Kidney capillary endothelial cell (primary cell): ENCODE data around the gene RNF13.
A peak's percentile ranks its signal among the peaks of the same experiment; 100 is the strongest.

Experiments
- DNase-seq: peaks from one replicate; pipeline ENCODE4 v3.0.0-alpha.2; 2018; ENCODE audit warnings: low spot score

RNF13 gene, protein sequence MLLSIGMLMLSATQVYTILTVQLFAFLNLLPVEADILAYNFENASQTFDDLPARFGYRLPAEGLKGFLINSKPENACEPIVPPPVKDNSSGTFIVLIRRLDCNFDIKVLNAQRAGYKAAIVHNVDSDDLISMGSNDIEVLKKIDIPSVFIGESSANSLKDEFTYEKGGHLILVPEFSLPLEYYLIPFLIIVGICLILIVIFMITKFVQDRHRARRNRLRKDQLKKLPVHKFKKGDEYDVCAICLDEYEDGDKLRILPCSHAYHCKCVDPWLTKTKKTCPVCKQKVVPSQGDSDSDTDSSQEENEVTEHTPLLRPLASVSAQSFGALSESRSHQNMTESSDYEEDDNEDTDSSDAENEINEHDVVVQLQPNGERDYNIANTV

DNA sequence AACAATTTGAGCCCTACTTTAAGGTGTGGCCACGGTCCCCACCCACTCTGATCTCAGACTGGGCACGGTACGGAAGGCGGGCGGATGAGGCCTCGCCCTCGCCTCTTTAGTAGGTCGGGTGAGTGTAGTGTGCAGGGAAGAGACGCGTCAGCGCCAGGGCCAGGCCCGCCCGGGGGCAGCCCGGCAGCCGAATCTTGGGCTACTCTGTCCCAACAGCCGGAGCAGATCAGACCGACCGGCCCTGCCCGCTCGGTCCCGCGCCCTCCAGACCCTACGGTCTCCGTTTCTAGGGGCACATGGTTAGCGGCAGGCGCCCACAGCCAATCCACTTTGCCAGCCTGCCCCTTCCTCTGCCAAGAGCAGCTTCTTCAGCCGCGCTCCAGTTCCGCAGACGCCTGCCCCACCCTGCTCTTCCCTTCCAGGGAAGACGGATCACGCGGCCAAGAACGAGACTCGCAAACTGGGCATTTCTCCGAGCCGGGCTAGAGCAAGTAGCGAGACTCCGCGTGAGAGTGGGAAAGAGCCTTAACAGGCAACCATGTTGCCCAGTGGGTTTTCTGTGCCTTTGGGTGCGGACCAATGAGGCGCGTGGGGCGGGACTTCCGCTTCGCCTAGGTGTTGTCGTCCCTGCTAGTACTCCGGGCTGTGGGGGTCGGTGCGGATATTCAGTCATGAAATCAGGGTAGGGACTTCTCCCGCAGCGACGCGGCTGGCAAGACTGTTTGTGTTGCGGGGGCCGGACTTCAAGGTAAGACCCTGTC is at the start of gene RNF13:
TSS of gene RNF13 (plus strand) at position 610 of the 761 bp plus-strand sequence. CDS start 32,812 bp downstream, outside the sequence.
- DNase-seq: peak; percentile 92

DNA sequence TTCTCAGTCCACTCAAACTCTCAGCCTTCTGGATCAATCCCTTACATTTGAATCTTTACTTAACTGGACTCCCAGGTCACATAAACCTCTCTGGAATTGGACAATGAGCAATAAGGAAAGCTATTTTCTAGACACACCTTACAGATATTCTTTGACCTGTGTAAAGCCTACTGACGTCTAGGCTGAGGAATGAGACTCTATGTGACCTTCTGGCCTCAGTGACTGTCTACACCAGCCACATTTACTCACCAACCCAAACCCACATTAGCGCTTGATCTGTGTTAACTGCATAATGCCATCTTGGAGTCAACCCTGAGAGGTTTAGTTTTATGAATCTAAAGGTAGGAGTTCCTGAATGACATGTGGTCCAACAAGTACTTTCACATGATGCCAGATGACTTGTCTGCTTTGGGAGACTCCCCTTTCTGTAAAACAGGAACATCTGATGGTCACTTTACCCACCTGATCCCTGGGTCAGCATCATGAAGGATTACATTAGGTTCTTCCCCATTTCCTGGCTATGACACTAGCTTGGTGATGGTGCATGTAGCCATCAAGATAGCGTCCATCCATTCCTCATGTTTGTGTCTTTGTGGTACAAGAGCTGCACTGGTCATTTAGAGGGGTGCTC is 49.3 kb upstream of the RNF13 start:
- no peak for DNase-seq

DNA sequence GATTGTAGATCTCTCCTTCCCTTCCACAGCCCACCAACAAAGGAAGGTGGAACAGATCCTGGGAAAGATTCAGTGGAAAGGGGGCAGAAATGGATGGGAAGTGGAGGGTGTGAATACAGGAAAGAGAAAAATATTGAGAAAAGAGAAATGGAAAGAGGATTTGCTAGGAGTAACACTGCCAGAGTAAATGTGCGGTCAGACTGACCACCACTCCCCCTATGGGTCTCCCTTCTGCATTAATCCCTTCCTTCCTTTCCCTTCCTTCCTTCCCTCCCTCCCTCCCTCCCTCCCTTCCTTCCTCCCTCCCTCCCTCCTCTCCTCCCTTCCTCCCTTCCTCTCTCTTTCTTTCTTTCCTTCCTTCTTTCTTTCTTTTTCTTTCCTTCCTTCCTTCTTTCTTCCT is 48.7 kb upstream of the RNF13 start:
- DNase-seq: no peak

DNA sequence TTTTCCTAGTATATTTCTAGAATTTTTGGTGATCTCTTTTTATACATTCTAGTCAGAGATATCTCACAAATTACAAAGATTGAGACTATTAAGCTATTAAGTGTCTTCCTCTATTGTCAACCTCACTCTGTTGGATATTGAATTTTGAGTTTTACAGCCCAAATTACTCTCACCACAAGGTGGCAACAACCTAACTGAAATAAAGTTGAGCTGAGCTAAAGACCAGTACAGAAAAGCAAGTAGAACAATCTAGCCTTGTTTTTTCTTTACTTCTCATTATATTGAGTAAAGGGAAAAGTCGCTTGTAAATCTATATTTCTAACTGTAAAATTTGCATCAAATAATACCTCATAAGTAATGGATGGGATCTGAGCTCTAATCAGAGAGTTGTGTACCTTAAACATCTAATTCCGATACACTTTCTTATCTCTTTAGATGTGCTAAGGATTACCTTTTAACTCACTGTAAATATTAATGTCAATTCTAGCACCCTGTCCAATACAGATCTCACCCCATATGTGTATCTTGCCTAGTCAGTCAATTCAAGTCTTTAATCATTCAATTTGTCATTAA is 47.2 kb upstream of the RNF13 start:
- DNase-seq: no peak

DNA sequence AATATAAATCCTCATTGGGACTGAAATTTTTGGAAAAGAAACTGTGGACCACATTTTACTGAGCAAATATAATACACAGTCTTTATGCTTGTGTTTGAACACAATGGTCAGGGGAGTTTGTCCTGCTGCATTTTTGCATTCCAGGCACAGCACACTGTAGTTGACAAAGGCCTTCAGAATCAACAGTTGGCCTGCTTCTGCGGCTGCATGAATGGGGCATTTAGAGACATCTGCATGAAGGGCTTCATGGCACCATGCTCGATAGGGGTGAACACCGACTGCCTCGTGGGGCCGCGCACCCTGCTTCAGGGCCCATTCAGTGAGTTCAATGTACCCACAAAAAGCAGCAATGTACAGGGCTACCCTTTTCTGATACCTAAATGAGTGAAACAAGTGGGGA is 45.3 kb upstream of the RNF13 start:
- no peak for DNase-seq

DNA sequence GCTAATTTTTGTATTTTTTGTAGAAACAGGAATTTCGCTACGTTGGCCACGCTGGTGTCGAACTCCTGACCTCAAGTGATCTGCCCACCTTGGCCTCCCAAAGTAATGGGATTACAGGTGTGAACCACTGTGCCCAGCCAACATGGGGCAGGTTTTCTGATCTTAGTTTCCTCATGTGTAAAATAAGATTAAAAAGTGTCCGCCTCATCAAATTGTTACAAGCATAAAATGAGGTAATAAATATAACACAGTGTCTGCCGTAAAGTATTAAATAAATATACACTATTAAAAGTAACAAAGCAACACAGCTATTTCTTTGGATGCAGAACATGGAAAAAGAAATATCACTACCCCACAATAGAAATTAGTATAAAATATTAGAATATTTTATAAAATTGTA is 44.3 kb upstream of the RNF13 start:
- DNase-seq: no peak

DNA sequence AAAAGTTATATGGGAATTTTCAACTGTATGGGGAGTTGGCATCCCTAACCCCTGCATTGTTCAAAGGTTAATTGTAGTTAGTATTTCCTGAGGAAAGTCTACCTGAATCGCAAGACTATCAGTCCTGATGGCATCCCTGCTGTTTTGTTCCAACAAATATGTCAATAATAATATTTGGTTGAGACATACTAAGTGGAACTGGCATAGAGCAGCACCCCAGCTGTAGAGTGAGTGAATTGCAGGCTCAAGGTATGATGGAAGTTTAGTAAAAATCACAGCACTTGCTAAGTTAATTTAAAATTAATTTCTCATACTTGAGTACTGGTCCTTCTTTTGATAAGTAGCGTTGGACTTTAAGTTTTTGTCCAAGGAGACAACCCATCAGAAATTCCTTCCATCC is 42.8 kb upstream of the RNF13 start:
- DNase-seq: no peak

DNA sequence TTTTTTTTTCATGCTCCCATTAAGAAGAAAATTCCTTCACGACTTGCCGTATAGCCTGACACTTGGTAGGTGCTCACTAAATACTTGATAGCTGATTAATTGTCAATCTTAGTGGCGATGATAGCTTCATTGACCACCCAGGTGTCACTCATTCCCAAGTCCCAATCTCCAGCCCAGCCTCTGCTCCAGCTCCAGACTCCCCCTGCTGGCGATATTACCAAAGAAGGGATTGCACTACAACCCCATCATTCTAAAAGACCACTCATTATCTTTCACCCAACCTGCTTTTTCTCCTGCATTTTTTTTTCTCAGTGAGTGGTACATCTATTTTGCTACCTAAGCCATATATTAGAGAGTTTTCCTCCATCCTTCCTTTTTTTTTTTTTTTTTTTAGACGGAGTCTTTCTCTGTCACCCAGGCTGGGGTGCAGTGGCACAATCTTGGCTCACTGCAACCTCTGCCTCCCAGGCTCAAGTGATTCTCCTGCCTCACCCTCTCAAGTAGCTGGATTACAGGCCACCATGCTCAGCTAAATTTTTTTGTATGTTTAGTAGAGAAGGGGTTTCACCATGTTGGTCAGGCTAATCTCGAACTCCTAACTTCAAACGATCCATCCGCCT is 41.3 kb upstream of the RNF13 start:
- DNase-seq: peak; percentile 36

DNA sequence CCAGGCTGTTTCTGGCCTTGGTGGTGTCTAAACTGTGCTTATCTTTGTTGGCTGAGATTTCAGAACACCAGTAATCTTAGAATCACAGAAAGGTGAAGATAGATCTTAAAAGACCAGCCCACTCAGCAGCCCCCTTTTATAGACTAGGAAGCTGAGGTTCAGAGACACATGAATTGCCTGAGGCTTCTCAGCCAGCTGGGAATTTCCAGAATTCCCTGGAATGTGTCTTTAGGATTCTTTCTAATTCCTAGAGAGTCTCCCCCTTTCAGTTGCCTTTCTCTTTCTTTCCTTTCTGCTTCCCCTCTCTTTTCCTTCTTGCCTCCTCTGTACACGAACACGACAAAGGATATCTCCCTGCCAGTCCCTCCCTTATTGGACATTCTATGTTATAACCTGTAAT is 40.2 kb upstream of the RNF13 start:
- no peak for DNase-seq

DNA sequence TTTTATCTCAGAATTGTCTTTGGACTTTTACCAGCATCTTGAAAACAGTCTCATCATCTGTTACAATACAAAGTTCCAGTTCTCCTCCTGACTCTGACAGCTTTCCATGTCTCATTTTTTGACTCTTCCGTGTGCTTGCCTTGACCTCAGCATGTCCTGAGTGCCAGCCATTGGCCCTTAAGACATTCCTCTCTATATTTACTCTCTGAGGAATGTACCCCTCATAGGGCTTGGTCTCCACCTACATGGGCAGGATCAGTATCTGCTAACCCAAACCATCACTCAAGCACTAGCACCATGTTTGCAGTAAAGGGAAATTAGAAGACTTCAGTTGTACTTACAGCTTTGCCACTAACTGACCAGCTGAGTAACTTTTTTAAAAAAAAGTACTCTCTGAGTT is 36.8 kb upstream of the RNF13 start:
- no peak for DNase-seq

DNA sequence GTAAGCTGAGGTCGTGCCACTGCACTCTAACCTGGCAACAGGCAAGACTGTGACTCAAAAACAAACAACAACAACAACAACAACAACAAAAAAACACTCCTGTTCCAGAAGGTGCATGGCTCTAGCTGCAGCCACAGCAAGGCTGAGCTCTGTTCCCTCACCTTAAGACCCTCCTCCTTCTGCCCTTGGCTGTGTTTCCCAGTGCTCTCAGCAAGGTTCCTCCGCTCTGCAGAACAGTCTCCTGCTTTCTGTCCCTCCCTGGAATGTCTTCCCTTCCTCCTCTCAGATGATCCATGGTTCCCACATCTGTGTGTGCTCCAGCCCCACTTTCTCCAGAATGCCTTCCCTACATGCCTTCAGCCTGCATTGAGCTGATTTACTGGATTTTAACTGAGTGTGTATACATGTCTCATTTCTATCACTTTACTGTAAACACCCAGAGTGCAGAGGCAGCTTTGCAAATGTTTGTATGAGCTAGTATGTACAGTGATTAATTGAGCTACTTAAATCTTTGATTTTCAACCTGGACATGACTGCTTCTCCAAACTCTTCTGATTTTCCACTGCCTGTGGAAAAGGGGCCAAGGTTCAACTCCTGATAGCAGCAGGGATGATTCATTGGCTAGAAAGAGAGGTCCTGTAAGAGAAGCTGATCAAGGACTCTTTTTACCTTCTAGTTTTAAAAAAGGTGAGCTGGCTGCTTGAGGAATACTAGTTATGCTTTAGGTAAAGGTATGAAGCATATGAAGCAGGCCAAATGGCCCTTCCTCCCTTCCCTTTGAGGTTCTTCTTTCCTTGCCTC is 35.4 kb upstream of the RNF13 start:
- DNase-seq: no peak

DNA sequence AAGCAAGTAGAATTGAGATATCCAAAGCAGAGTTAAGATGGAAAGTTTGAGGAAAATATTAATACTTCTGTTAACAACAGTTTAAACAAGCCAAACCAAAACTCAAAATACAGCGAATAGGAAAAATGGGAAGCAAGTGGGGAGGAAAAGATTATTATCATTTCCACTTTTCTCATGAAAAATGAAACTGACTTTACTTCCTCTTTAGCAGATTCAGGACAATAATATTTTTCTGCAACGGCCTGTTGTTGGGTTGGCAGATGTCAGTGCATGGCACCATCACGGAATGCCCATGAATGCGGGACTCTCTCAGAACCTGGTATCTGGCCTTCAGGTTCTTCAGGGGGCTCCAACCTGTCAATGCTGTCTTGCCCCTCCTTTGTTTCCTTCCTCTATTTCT is 31.8 kb upstream of the RNF13 start:
- no peak for DNase-seq

DNA sequence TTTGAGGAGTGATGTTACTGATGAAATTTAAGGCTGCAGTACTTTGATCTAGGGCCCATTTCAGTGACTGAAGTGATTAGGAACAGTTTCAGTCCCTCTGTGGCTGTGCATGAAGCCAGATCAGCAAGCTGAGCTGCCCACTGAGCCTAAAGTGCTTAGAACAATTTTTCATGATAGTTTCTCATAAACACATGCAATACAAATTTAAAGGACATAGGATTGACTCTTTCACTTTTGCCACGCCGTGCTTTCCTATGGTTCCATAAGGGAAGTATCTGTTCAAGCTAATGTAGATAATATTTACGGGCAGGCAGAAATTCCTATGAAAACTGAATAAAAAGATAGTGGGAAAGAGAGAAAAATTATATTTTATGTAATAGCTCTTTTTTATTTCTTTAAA is 31.3 kb upstream of the RNF13 start:
- no peak for DNase-seq

DNA sequence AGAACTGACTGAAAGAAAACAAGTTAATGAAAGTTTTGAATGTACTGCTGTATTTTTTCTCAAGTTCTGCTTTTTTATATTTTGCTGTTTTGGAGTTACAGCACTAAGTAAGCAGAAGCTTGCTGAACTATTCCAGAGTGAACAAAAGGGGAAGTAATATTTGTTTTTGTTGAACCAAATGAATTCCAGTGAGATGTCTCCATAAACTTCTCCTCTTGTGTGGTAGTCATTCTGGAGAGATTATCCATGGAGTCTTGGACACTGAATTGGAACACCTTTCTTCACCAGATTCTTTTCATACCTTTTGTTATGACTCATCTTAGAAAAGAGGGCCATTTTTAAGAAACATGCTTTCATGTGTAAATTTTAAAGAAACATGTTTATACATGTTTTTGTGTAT is 29.4 kb upstream of the RNF13 start:
- no peak for DNase-seq

DNA sequence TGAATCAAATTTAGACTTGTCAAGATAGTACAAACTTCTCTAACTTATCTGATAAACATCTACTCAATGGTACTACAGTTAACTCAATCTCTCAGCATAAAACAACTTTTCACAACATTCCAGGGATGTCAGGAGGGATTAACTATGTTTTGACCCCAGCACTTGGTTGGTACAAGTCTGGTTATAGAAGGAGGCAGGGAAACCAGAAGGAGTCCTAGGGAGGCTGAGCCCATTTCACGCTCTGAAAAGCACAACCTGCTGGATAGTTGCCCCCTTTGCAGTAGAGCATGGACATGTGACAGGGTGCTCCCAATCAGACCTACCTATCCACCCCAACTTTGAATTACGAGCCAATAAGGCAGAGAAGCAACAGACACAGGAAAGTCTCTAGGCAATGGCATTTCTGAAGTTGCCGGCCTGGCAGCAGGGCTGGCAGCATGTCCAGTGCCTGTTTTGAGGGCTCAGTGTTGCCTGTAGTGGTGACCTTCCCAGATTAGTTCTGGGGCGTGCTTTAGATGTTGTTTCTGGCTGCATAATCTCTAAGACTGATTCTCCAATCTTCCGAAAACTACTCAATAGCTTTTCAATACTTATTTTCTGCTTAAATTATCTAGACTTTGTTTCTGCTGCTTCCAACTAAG is 28.8 kb upstream of the RNF13 start:
- no peak for DNase-seq

DNA sequence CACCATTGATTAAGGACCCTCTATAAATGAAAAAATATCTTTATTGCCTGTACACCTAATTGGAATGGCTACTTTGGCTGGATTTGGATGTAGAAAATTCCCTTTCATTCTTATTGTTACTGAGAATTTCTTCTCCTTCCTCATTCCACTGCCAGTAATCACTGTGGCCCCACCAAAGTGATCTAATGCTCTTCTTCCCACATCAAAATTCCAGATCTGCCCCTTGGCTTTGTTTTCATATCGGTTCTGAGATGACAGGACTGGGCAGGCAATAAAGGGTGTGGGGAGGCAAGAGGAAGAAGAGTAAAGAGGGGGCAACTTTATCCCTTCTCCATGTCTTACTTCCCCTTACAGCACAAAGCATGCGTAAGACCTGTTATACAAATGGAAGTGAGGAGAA is 22.7 kb upstream of the RNF13 start:
- no peak for DNase-seq

DNA sequence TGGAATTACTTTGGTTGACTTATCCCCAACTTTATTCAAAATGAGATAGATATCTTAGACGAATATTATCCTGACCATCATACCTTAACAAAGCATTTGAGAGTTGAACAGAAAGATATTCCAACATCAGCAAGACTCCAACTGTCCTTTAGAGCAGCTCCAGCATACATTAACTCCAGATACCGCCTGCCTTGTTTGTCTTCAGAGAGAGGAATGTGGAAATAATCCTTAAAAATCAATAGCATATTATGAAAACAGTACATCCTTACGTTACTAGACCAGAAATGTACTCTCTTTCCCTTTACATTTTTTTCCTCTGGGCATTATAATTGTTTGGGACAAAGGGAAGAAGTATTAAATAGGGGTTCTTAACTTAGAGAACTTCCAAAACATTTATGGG is 22.3 kb upstream of the RNF13 start:
- no peak for DNase-seq

DNA sequence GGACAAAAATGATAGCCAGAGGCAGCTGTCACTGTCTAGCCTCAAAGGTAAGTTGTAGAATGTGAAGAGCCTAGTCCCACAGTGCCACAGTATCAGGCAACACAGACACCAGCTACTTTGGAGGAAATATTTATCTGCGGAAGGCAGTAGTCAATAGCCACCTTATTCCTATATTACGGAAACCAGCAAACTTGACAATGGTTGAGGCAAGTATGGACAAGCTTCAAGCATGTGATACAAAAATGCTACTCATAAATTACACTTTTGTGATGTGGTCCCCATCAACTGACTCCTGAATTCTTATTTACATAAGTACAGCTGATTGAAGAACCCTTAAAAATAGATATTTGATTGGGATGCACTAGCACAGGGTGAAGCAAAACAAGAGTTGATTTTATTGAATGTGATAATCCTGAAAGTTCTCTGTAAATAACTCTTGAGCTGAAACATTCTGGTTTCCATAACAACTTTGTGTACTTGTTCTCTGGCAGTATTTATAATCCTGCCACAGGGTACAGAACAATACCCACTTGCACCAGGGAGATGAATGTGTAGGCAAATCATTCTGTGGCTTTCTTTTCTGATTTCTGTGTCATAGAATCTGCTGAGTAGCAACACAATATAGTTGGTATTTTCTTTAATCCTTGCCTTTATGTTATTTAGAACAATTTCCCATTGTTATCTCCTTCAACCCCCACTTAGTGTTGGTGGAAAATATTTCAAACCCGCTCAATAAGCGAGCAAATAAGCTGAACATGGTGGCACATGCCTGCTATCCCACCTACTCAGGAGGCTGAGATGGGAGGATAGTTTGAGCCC is 20.4 kb upstream of the RNF13 start, which contains the start of gene ANKUB1:
TSS of gene ANKUB1 (minus strand) at position 103 of the 819 bp plus-strand sequence. CDS start 188 bp downstream, outside the sequence.
- no peak for DNase-seq

DNA sequence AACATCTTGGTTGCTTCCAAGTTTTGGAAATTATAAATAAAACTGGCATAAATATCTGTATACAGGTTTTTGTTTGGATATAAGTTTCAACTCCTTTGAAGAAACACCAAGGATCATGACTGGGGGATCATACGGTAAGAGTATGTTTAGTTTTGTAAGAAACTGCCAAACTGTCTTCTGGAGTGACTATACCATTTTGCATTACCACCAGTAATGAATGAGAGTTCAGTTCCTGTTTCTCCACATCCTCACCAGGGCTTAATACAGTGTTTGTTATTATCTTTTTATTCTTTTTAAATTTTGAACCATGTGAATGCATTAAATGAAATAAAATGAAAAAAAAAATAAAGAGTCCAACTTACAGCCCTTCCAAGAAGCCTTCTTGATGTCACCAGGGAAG is 17.0 kb upstream of the RNF13 start:
- DNase-seq: no peak

DNA sequence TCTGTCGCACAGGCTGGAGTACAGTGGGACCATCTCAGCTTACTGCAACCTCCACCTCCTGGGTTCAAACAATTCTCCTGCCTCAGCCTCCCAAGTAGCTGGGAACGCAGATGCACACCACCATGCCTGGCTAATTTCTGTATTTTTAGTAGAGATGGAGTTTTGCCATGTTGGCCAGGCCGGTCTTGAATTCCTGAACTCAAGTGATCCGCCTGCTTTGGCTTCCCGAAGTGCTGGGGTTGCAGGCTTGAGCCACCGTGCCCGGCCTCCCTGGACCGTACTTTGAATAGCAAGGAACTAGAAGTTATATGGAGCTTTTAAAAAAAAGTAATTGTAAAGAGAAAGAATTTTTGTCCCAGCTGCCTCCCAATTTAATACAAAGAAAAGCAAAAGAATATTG is 12.3 kb upstream of the RNF13 start:
- DNase-seq: no peak
